ENCODE results near the gene GPC1.

Gene GPC1

GRCh38 chr2:240442891-240443715, 7.6 kb downstream of the GPC1 start:
- no peak for DNase-seq (ENCODE audit: low spot score)

DNA sequence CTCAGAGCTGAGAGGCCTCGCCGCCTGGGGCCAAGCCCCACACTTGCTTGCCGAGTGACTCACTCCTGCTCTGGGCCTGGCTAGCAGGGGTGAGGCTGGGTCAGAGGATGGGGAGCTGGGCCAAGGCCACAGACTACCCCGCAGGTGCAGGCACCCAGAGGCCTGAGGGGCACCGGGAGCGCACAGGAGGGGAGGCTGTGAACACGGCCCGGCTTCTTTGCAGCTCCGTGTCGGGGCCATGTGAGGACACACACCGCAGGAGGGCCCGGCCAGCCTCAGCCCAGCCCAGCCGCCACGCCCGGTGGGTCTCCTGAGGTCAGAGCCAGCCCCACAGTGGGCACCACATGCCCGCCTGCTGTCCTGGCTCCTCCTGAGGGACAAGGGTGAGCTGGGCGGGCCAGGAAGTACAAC, 8.4 kb downstream of the GPC1 start:
- DNase-seq (ENCODE audit: low spot score) = no peak

- DNase-seq (ENCODE audit: low spot score) = no peak
Observed at GRCh38 chr2:240444464-240444863, 9.0 kb downstream of the GPC1 start.

DNA sequence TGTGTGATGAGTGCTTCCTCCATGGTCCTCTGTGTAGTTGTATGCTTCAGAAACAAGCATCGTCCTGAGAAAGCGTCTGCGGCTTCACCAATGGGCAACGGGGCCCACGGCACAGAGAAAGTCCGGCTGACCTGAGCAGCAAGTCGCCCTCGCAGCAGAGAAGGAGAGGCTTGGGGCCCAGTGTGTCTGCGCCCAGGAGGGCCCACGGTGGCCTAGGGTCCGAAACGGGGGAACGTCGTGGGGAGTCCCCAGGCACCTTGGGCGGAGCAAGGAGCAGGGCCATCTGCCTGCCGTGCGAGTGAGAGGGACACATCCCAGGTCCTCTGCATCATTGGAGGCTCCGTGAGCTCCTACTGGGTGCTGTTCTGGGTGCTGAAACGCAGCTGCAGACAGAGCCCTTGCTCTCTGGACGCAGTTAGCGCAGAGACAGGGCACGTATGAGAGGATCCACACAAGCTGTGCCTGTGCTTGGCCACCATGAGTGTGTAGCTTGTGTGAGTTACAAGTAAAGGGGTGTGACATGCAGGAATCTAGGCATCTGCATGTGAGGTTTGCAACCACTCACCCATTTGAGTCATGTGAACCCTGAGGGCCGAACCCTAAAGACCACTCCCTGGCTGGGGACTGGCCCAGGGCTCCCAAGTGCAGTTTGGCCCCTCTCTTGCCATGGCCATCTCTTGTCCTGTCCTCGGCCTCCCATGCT, 10.6 kb downstream of the GPC1 start:
- no peak for DNase-seq (ENCODE audit: low spot score)

- no peak for DNase-seq (ENCODE audit: low spot score)
Observed at GRCh38 chr2:240446664-240447175, 11.3 kb downstream of the GPC1 start.

DNA sequence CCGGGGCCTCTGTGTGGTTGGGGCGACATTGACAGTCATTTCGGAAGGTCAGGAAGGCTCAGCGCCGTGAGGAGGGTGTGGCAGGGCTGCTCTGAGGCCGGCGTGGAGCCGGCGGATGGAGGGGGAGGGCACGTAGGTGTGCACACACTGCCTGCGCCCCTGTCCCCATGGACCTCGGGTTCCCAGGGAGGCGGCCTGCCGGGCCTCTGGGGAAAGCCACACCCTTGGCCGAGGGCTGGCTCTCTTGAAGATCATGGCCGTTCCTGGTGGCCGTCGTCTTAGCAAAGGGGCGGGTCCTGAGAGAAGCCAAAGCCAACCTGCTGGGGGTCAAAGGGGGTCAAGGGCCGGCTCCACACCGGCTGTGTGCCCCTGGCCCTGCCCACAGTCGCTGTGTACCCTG, 11.9 kb downstream of the GPC1 start:
- no peak for DNase-seq (ENCODE audit: low spot score)

GRCh38 chr2:240447934-240448333, 12.5 kb downstream of the GPC1 start:
- DNase-seq (ENCODE audit: low spot score) = no peak

- no peak for DNase-seq (ENCODE audit: low spot score)
Observed at GRCh38 chr2:240448387-240449274, 13.2 kb downstream of the GPC1 start.

DNA sequence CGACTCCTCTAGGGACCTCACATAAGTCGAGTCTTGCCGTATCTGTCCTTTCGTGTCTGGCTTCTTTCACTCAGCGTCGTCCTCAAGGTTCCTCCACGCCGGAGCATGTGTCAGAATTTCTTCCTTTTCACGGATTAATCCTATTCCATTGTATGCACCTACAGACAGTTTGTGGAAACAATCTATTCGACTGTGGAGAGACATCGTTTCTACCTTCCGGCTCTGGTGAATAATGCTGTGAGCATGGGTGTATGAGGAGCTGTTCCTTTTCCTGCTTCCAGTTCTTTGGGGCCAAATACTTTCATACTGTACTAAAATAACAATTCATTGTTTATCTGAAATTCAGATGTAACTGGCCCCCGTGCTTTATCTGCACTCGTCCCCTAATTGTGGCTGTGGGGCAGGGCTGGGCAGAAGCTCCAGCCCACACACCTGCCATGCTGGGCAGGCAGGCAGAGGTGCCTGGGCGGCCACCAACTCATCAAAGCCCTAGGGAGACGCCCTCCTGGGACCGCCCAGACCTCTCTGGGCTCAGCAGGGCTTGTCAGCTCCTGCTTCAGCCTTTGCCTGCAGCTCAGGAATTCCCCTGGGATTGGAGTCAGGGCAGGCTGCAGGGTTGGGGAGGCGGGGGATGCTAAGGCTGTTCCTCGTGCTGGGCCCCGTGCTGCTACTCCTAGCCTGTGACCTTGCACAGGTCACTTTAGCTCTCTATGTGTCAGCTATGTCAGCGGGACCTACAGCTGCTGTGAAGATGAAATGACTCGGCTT, 14.5 kb downstream of the GPC1 start:
- DNase-seq (ENCODE audit: low spot score) = no peak

DNA sequence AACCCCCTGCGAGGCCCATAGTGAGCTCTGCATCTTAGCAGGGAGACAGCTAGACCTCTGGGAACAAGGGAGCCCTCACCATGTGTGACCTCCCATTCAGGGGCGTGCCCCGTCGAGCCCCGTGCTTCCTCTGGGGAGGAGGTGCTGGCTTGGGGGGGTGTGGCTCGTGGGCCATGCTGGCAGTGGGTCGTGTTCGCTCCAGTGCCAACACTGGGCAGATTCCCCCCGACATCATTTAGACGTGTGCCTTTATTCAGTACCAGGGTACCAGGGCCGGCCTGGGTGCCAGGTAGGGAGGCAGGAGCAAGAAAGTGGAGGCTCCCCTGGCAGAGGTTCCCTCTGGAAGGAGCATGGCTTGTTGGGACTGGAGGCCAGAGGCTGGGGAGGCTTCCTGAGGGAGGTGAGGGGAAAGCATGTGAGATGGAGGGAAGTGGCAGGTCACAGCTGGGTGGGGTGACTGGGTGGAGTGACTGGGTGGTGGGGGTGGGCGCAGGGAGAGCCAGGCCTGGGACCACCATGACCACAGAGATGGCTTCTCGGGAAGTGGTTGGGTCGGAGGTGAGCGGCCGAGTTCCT, 15.2 kb downstream of the GPC1 start:
- DNase-seq (ENCODE audit: low spot score) = no peak

- no peak for DNase-seq (ENCODE audit: low spot score)
Observed at GRCh38 chr2:240451108-240451611, 15.7 kb downstream of the GPC1 start.

DNA sequence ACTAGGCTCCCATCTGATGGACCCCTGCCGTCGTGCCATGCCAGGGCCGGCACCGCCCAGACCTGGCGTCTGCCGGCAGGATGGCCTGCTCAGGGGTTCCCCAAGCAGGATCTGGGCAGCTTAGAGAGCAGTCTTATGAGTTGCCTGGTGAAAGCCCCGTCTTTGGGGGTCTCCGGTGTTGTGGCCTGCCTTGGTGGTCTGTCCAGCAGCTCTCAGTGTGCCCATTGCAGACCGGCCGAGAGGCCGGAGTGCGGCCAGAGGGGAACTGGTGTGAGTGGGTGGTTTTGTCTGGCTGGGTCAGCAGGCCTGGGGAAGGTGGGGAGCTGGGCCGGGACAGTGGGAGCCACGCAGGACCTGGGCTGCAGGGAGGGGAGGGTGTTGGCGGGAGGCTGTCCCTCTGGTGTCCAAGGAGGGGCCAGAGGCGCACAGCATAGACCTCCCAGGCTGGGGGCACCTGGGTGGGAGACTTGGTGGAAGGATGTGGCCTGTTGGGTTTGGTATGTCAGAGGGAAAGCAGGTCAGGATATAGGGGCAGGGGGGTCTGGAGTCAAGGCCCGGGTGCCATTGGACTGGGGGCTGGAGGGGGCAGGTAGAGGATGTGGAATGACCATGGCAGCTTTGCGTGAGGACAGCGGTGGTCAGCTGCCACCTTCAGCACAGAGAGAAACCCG, 16.5 kb downstream of the GPC1 start:
- no peak for DNase-seq (ENCODE audit: low spot score)

- DNase-seq (ENCODE audit: low spot score) = peak; percentile 94
Observed at GRCh38 chr2:240452462-240453256, 17.2 kb downstream of the GPC1 start.

GRCh38 chr2:240453461-240454105, 18.1 kb downstream of the GPC1 start:
- DNase-seq (ENCODE audit: low spot score) = no peak

- DNase-seq (ENCODE audit: low spot score) = no peak
Observed at GRCh38 chr2:240454106-240454901, 18.8 kb downstream of the GPC1 start.

DNA sequence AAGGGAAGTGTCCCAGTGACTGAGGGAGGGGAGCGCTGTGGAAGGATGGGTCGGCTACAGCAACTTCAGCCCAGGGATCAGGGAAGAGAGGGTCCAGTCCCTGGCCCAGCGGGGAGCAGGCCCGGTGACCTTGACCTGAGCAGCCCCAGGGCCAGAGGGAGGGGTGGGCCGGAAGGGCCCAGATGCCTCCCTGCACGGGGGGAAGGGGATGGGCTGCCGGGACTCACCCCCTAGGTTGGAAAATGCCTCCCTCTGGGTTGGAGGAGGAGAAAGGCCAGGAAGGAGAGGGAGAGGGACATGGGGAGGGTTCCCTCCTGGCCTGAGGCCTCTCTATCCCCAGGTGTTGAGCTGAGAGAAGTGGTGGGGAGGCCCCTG, 19.8 kb downstream of the GPC1 start:
- no peak for DNase-seq (ENCODE audit: low spot score)

DNA sequence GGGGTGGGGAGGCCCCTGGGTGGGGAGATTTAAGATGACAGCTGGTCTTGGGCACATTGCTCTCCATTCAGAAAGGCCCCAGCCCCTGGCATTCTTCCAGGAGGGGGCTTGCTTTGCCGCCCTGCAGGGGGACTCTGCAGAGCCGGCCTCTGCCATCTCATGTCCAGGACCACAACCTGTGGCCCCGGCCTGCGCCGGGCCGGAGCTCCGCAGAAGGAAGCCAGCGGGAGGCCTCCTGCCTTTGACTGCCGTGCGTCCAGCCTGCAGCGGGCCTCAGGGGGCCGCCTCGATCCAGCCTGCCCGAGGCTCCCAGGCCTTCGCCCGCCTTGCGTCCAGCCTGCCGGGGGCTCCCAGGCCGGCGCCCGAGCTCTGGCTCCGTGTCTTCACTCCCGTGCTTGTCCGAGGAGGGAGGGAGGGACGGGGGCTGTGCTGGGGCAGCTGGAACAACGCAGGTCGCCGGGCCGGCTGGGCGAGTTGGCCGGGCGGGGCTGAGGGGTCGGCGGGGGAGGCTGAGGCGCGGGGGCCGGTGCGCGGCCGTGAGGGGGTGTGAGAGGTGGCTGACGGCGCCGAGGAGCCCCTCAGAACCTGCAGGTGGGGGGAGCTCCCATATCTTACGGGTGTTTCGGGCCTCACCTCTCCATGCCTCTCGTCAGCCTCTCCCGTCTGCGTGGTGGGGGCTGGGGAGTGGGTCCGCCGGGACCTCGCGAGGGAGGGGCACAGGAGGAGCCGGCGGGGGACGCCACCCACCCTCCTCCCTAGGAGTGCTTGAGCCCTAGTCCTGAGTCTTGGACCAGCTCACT, 20.4 kb downstream of the GPC1 start:
- no peak for DNase-seq (ENCODE audit: low spot score)

Measured in AG08396 (cell line).